ENCODE data around the gene TEX26.
A peak's percentile ranks its signal among the peaks of the same experiment; 100 is the strongest.

The TEX26 gene

DNA sequence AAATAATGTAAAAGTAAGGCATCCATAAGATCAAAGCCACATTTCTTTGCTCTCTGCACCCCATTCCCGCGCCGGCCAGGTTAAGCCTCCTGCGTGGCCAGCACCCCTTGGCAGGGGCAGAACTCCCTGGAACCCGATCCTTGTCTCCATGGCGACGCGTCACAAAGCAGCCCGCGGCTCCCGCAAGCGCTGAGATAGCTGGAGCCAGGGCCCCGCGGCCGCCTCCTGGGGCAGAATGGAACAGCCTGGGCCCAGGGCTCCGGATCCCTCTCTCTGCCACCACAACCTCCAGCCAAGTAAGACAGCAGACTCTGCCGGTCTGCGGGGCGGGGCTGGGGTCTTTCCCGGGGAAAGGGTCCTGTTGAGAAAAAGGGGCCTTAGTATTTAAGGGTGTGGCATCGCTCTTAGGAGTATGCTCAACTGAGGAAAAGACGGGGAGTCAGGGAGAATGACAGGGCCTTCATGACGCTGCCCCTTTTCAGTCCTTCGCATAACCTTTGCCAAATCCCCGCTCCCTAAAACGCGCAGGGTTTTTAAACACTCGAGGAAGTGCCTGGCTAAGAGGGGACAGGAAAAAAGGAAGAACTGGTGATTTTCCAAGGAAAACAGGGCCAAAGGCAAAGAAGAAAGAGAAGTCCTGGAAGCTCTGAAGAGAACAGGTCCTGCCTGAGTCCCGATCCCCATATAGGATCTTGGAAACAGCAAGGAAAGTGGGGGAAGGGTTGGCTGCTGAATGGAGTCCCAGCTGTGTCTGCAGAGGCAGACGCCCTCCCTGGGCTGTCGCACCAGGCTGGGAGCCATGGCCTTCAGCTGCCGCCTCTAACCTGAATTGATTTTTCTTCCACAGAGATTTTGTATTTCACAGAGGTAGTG, at the start of gene TEX26:
TEX26 (plus strand) TSS at position 176 of the 873 bp plus-strand sequence; CDS start at position 236, 60 bp downstream.
- no peak for DNase-seq (ENCODE audit: low read depth)

DNA sequence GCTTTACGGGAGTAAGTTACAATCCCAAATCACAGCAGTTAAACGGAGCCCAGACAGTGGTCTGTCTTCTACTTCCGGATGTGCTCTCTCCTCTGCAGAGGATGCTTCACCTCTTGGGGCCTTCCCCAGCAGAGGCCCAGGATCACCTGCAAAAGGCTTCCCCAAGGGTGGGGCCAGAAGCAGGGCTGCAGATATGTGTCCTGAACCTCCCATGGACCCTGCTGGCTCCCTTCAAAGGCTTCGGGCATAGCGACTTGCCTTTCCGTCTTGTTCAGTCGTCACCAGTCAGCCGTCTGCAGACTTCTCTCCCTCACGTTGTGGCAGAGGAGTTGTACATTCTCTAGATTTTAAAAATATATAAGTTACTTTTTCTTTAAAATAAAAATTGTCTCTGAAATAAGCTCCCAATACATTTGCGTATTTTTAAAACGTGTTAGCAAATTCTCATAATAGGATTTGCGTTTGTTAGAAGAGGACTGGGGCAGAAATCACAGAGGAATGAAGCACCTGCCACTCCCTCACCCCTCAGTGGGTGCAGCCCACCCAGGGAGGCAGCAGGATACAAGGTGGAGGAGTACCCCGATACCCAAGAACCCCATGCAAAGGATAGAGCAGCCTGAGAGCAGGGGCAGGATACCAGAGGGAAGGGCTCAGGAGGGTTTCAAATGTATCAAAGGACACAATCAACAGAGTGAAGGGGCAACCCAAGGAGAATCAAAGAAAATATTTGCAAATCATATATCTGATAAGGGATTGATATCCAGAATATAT, 49.3 kb upstream of the TEX26 start:
- DNase-seq (ENCODE audit: low read depth): no peak

DNA sequence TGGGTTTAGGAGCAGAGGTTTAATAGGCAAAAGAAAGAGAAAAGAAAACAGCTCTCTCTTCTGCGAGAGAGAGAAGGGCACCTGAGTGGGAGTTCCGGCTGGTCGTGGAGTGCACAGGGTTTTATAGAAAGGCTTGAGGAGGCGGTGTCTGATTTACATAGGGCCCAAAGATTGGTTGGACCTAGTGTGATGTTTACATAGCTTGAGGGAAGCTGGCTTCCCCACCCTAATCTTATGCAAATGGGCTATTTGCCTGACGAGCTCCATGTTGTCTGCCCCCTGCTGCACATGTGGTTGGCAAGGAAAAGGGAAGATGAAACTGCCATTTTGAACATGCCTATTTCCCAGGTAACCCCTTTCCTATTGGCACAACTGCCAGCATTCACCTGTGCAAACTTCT, 47.9 kb upstream of the TEX26 start:
- no peak for DNase-seq (ENCODE audit: low read depth)

DNA sequence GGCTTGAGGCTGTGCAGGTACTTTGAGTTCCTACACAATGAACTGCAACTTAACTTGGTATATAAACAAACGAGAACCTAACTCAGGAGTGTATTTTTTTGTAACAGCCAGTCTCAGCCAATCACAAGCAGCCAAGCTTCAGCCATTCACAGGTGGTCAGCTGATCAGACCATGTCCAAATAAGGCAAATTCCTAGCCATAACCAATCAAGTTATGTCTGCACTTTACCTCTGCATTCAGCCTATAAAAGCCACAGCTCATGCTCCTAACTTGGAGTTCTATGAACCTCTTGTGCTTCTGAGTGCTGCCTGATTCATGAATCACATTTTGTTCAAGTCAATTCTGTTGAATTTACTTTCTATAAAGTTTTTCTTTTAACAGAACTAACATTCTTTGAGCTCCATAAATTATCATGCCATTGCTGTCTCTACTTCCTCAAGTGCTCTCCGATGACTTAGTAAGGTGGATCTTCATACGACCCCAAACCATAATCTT, 43.2 kb upstream of the TEX26 start:
- no peak for DNase-seq (ENCODE audit: low read depth)

DNA sequence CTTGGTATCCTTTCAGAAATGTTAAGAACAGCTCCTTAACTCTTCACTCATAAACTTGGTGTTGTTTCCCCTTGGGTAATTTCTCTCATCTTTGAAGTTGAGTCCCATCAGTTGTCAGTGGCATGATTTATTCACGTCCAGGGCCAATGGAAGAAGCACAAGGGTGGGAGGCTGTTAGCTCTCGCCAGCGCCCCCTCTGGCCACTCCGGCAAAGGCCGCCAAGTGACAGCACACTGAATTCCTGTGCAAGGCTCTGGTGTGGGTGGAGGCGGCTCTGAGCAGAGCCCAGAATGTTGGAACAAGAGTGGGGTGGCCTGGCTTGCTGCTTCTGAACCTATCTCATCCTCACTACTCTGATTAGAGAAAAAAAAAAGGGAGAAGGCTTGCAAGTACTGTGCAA, 39.5 kb upstream of the TEX26 start:
- no peak for DNase-seq (ENCODE audit: low read depth)

DNA sequence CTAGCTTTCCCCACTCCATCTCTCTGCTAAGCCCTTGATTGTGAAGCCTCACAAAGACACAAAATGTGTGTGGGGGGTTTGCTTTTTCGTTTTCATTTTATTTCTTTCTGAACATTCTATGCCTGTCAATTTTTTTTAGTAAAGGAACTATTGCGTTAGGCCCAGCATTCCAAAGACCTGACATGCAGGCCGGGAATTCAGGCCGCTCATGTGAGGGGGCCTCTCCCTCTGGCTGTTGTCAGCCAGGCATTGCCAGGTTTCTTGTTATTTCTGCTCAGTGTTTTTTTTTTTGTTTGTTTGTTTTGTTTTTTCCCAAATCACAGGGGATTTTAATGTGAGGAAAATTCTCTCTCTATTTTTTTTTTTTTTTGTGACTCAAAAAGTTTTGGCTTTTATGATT, 36.7 kb upstream of the TEX26 start:
- peak; percentile 61 for DNase-seq (ENCODE audit: low read depth)

DNA sequence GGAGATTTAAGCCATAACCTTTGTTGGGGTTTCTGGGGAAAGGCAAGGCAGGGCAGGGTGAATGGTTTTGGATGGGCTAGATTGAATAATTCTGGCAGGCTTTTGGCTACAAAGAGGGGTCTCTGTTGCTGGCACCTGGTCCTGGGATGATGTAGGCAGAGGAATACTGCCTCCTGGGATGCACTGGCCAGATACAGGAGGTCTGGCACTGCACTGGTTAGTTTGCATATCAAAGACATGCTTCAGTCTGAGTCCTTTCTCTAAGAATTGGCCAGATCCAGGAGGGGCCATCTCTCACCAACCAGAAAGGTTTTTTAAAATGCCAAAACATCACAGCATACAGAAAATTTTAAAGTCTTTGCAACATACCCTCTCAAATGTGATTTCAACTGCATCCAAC, 34.4 kb upstream of the TEX26 start:
- no peak for DNase-seq (ENCODE audit: low read depth)

DNA sequence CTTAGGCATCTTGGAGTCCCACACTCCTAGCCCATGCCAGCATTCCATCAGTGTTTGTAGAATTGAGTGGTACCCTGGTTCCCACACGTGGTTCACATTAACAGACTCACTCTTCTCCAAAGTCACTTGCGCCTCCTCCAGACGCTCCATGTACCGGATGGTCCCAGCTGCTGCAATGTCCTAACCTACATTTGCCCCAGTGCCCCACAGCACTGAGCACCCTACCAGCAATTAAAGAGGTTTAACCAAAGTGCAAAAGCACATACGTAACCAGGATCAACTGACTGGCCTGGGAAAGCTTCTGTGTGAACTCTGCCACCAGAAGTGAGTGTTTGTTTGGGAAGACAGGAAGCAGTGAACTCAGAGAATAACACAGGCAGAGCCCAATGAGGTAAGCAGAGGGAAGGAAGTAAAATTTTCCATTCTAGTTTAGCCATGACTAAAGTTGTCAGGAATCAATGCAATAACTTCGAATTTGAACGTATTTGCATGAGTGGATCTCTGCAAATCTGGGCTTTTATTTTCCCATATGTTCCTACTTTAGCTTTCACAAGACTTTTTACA, 33.7 kb upstream of the TEX26 start:
- peak; percentile 76 for DNase-seq (ENCODE audit: low read depth)

DNA sequence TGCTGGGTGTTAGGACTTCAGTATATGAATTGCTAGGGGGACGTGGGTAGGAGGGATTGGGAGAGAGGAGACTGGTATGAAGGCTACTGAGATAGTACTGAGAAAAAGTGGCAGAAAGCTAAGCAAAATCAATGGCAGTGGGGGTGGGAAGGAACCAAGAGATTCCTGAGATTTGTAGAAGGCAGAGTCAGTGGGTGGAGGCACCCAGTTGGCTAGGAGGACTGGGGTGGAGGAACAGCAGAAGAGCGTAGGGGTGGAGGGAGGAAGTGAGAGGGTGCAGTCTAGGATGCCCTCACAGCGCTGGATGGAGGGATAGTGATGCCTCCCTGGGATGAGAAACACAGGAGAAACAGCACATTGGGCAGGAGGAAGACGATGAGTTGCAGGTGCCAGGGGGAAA, 32.0 kb upstream of the TEX26 start:
- no peak for DNase-seq (ENCODE audit: low read depth)

DNA sequence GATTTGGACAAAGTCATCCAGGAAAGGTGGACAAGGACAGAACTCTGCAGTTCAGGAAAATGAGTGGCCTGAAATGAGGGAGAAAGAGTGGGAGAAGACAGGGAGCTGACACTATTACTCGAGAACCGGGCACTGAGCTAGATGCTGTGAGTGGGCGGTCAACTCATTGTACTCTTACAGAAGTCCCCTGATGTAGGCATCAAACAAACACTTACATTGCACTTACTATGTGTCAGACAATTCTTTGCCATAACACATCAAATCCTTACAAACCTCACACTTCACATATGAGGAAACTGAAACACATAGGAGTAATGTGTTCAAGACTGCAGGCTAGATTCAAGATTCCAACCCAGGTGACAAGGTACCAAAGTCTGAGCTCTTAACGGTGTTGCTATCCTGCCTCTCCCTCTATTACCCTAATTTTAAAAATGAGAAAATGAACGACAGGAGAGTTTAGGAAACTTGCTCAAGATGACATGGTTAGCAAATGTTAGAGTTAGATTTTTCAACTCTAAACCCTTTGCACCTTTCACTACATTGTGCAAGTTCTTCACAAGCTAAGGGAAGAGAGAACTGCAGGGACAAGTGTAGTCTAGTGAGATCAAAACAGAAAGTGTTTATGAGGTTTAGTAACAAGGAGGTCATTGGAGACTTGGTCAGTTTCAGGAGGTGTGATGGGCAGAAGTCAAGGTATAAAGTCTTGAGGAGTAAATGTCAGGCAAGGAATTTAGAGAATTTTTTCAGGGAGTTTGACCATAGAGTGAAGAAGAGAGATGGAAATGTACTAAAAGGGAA, 31.3 kb upstream of the TEX26 start:
- DNase-seq (ENCODE audit: low read depth): no peak

DNA sequence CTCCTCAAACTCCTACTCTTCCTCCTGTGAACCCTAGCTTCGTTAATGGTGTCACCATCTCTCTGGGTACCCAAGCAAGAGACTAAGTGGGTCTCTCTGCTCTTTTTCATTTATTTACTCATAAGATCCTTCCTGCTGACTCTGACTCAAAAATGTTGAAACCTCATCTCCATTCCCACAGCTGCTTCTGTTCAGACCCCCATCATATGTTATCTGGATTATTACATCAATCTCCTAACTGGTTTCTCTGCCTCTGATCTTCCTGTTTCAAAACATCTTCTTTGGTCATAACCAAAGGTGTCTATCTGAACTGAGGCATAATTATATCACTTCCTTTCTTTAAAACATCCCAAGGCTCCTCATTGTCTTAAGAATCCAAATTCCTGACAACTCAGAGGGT, 28.4 kb upstream of the TEX26 start:
- no peak for DNase-seq (ENCODE audit: low read depth)

DNA sequence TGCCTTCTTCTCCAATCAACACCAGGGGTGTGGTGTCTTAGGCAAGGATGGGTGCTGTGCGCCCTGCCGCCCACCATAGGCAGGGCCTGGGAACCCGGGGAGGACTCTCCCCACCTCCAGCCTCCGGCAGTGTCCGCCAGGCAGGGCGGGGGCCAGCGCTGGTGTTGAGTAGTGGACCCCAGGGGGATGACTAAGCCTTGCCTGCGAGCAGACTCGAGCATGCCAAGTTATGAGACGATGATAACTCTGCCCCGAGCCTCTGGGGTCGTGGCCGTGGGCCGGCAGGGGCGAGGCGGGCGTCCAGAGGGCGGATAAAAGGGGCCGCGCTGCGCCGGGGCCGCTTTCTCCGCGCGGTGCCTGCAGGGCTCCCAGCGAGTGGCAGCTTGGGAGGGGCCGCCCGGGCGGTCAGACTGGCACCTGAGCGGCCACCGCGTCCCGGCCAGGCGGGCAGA, 26.5 kb upstream of the TEX26 start, which contains the start of gene MEDAG:
MEDAG (plus strand) TSS at position 340 of the 452 bp plus-strand sequence. CDS start 245 bp downstream, outside the sequence.
- DNase-seq (ENCODE audit: low read depth): no peak

DNA sequence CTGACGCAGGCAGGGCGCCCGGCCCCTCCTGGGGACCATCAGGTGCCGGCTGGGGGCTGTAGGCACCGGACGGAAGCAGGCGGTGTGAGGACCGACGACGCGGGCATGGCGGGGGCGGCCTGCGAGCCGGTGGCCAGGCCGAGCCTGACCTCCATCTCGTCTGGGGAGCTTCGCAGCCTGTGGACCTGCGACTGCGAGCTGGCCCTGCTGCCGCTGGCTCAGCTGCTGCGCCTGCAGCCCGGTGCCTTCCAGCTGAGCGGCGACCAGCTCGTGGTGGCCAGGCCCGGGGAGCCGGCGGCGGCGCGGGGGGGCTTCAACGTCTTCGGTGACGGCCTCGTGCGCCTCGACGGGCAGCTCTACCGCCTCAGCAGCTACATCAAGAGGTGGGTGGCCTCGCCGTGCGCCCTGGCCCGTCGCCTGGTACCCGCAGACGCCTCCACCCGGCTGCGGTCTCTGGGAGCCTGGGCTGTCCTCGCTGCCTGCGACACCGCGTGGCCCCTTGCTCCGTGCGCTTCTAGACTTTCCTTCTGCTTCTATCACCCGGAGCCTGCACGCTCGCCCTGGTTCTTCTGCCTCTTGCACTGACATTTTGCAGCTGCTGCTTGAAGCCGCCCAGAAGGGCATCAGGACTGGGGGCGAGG, 25.9 kb upstream of the TEX26 start:
- DNase-seq (ENCODE audit: low read depth): no peak

DNA sequence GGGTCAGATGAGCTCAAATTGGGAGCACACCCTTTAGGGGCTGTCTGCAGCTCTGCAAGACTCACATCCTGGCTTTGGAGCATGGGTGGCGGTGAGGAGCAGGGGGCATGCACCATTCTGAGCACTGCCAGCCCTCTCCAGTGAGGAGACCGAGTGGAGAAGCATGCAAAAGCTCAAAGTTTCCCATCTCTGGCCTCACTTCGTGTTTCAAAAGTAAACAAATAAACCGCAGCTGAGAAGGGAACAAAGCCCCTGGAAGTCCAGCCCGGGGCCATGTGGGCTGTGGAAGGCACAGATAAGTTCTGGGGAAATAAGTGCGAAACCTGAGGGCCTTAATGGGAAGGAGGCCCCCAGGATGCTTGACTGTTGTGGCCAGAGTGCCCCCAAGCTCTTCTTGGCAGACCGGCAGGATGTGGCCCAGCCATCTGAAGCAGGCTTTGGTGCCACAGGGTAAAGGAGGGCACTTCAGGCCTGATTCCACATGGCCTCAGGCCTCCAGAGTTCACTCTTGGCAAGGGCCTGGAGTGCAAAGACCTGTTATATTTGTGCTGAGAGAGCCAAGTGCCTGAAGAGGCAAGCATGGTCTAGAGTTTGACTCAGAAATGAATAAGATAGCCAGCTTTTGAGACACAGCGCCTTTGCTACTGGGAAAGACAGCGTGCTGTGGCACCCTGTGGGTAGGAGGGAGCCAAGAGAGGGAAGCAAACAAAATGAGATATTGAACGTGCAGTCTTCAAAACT, 25.2 kb upstream of the TEX26 start:
- no peak for DNase-seq (ENCODE audit: low read depth)

DNA sequence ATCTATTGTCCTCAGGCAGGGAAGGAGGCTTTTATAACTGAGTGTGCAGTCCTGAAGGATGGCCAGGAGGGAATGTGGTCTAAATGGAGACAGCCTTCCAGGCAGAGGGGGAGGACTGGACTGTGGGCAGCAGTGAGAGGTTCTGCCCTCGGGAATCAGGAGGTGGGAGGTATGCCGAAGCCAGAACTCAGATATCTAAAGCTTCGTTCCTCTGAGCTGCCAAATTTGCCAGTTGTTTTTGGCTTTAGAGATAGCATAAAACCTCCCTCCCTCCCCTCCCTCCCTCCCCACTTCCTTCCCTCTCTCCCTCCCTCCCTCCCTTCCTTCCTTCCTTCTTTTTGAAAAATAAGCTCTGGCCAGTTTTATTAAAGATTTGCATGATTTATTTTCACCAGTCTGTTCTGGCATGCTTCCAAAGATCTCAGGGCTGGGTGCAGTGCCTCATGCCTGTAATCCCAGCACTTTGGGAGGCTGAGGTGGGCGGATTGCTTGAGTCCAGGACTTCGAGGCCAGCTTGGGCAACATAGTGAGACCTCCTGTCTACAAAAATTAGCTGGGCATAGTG, 24.0 kb upstream of the TEX26 start:
- DNase-seq (ENCODE audit: low read depth): no peak

DNA sequence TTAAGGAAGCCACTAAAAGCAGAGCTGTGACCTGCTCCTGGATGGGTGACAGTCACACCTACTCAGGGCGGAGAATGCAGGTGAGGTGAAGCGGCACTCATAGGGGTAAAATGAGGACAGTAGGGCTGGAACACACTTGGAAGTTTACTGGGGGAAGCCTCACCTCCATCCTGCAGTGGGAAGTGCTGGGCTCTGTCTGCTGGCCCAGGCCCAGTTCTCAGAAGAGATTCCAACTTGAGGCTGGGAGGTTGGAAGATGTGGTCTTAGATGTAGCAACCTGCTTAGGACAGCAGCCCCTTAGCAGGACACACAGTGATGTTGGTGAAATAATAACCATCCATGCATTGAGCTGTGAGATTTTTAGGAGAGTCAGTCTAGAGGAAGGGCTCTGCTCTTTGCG, 21.8 kb upstream of the TEX26 start:
- DNase-seq (ENCODE audit: low read depth): no peak

DNA sequence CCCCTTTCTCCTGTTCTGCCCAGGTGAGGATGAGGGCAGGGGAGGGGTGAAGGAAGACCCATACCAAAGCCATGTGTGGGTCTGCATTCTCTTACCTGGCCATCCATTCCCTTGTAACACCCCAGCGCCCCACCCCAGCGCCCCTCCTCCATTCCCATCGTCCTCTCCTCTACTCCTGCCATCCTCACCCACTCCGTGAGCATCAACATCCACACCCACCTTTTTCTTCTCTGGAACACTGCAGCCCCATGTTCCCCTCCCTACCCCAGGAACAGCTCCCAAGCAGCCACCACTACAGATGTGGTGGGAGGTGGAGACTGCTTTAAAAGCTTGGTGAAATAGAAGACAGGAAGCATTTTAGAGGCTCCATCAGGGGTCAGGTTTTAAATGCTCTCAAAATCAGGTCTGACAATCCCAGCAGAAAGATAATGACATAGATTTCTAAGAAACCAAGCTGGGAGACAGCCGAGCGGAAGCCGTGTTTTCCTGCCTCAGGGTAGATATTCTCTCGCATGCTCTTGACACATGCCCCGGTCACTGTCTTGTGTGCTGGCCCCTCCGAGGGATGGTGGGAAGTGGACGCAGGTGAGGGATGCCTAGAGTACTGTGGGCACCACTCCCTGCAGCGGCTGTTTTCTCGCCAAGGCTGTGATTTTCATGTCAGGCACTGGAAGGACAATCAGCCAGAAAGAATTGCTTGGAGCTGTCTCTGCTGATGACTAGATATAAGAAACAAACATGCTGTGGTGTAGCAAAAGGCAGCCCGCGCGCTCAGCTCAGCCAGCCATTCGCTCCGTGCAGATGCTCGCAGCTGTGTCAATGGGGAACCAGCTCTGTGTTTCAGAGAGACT, 16.5 kb upstream of the TEX26 start:
- DNase-seq (ENCODE audit: low read depth): no peak

DNA sequence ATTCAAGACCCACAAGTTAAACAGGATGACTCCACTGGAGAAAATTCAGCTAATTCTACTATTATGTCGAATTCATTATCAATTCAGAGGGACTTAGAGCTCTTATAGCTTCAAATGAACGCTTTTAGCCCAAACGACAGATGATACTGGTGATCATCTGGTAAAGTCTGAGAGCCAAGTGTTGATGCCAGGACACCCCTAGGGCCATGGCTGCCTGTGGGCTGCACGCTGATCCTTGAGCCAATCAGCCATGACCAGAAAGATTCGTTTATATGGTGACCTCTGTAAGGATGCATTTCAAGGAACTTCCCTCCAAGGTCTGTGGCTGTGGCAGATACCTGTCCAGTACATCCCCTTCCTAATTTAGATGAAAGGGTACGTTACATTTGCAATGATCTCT, 15.5 kb upstream of the TEX26 start:
- no peak for DNase-seq (ENCODE audit: low read depth)
